Esophagus squamous epithelium (tissue), 4 donors: ENCODE data around the gene KAZN.
A peak's percentile ranks its signal among the peaks of the same experiment; 100 is the strongest.

Experiments used
- POLR2A ChIP-seq, 4 donors: fragments of 450-650 bp; IDR thresholded peaks; one replicate each; pipeline ENCODE4 v1.6.1; 2017; ENCODE audit warnings: antibody characterized with exemption in 4 of 4, mild to moderate bottlenecking in 4 of 4, moderate library complexity in 3 of 4
- TF ChIP-seq, protein P1 (sequence below), 6 experiments: fragments of 450-650 bp in 4 of 6; fragments of 200-600 bp in 2 of 6; sonication (generic) in 2 of 6; IDR thresholded peaks; one replicate each; pipeline ENCODE4 v1.5.1; 2016 to 2019; ENCODE audit warnings: antibody characterized with exemption in 6 of 6, mild to moderate bottlenecking in 4 of 6, moderate library complexity in 4 of 6

DNA sequence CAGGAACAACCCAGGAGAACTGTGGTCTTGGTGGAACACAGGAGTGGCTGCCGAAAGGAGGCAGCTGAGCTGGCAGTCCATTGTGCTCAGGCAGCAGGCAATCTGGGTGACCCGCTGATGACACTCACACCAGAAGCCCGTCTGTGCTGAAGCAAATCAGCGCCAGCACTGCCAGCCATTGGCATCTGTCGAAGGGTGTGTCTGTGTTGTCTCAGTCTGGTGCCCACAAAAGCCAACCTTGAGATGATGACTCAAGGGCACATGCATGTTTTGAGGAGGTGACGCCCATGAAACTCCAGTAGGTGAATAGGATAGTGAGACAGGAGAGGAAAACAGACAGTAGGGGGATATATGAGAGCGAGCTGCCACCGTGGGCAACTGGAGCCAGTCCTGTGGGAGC, 167.3 kb downstream of the KAZN start:
- TF ChIP-seq, protein P1, sequence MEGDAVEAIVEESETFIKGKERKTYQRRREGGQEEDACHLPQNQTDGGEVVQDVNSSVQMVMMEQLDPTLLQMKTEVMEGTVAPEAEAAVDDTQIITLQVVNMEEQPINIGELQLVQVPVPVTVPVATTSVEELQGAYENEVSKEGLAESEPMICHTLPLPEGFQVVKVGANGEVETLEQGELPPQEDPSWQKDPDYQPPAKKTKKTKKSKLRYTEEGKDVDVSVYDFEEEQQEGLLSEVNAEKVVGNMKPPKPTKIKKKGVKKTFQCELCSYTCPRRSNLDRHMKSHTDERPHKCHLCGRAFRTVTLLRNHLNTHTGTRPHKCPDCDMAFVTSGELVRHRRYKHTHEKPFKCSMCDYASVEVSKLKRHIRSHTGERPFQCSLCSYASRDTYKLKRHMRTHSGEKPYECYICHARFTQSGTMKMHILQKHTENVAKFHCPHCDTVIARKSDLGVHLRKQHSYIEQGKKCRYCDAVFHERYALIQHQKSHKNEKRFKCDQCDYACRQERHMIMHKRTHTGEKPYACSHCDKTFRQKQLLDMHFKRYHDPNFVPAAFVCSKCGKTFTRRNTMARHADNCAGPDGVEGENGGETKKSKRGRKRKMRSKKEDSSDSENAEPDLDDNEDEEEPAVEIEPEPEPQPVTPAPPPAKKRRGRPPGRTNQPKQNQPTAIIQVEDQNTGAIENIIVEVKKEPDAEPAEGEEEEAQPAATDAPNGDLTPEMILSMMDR (IDR thresholded peaks at IDR 0.05): peak in 1 of 6 experiments; percentile 30
- TF ChIP-seq POLR2A (IDR thresholded peaks at IDR 0.05): no peak
